ENCODE measurements around the gene VSIG10.

- TF ChIP-seq POLR2A (IDR thresholded peaks at IDR 0.05) (no peak), POLR2AphosphoS5 (IDR thresholded peaks at IDR 0.05) (no peak), CTCF (IDR thresholded peaks at IDR 0.05) (no peak)
Observed at GRCh38 chr12:118017926-118018325, 85.9 kb downstream of the VSIG10 start.

All from suprapubic skin (tissue), 4 donors.